Activated B cell treated with CpG ODN at 0.5 μM for 24 hours (primary cell): ENCODE results near the gene KCNMA1. TPM values are rescaled to one million over a fixed set of nuclear protein-coding genes. Genes with fewer than 3 reads are reported as not detected.

Experiments used
- ATAC-seq: fragments of 200-7000 bp; cut with Tn5 transposase; one replicate; pipeline ENCODE4 v1.10.0; 2021; ENCODE audit warnings: low read depth, mild to moderate bottlenecking, moderate library complexity
- CTCF ChIA-PET: fragments of 350-600 bp; sonication (Branson Sonifier 250); formaldehyde crosslinking; loops from one replicate; lab custom pipeline; 2021; ENCODE audit warnings: antibody characterized with exemption; lab: Charles Lee
- POLR2A ChIA-PET: fragments of 350-600 bp; sonication (Branson Sonifier 250); formaldehyde crosslinking; loops from one replicate; lab custom pipeline; 2021; ENCODE audit warnings: antibody characterized with exemption; lab: Charles Lee
- DNase-seq: peaks from one replicate; pipeline ENCODE4 v3.0.0; 2022
- H3K27ac Mint-ChIP-seq: one replicate; pipeline ENCODE4 v1.8.0; 2020; ENCODE audit warnings: mixed read lengths
- H3K27me3 Mint-ChIP-seq: one replicate; pipeline ENCODE4 v1.8.0; 2021; ENCODE audit warnings: mixed read lengths
- H3K36me3 Mint-ChIP-seq: one replicate; pipeline ENCODE4 v1.8.0; 2021; ENCODE audit warnings: low read depth, mixed read lengths
- H3K4me1 Mint-ChIP-seq: one replicate; pipeline ENCODE4 v1.8.0; 2021; ENCODE audit warnings: mixed read lengths
- H3K4me3 Mint-ChIP-seq: one replicate; pipeline ENCODE4 v1.8.0; 2020; ENCODE audit warnings: mild to moderate bottlenecking, mixed read lengths
- H3K9me3 Mint-ChIP-seq: one replicate; pipeline ENCODE4 v1.8.0; 2020; ENCODE audit warnings: mixed read lengths
- CTCF ChIP-seq: fragments of 200-600 bp; IDR thresholded peaks from one replicate; pipeline ENCODE4 v1.8.0; 2022; ENCODE audit warnings: antibody characterized with exemption, mild to moderate bottlenecking
- intact Hi-C: fragments of 100-400 bp; cut with micrococcal nuclease; formaldehyde crosslinking; loops from one replicate; pipeline ENCODE4 v1.15.1; 2024
- total RNA-seq: library from RNA; stranded (reverse); gene quantifications from 2 replicates; pipeline ENCODE4 v1.2.3, GENCODE V29; 2022

The KCNMA1 gene
- total RNA-seq, 1 donor from 2014 or later: 3.7 TPM

- intact Hi-C loops: no loop called here
- CTCF ChIA-PET: no interaction called here
- TF ChIP-seq CTCF: no peak
- Mint-ChIP-seq H3K9me3 (no peaks in the 10 kb centered on the region), H3K36me3 (no peaks in the 10 kb centered on the region), H3K27me3 (no peaks in the 10 kb centered on the region), H3K27ac (no peak overlapping the region), H3K4me3 (no peak overlapping the region), H3K4me1 (no peaks in the 10 kb centered on the region)
- ATAC-seq: no peak
- POLR2A ChIA-PET: no interaction called here
- DNase-seq: no peak
Measured at GRCh38 chr10:77405771-77406241, 231.8 kb downstream of the KCNMA1 start.

GRCh38 chr10:77404810-77405209, 232.8 kb downstream of the KCNMA1 start:
- no peaks in the 10 kb centered on the region for H3K4me1 Mint-ChIP-seq
- no peaks in the 10 kb centered on the region for H3K27me3 Mint-ChIP-seq
- ChIA-PET POLR2A (no interaction called here), CTCF (no interaction called here)
- no peak for DNase-seq
- no peaks in the 10 kb centered on the region for H3K9me3 Mint-ChIP-seq
- no peak for TF ChIP-seq CTCF
- no peaks in the 10 kb centered on the region for H3K36me3 Mint-ChIP-seq
- ATAC-seq: no peak
- H3K4me3 Mint-ChIP-seq: no peak overlapping the region
- intact Hi-C loops: no loop called here
- H3K27ac Mint-ChIP-seq: peak overlapping the region; percentile 18

- ChIA-PET CTCF (no interaction called here), POLR2A (no interaction called here)
- ATAC-seq (no peak), DNase-seq (no peak)
- intact Hi-C loops: no loop called here
- no peaks in the 10 kb centered on the region for H3K27me3 Mint-ChIP-seq
- TF ChIP-seq CTCF: no peak
- H3K4me1 Mint-ChIP-seq: no peaks in the 10 kb centered on the region
- no peak overlapping the region for H3K4me3 Mint-ChIP-seq
- H3K9me3 Mint-ChIP-seq: no peaks in the 10 kb centered on the region
- no peaks in the 10 kb centered on the region for H3K36me3 Mint-ChIP-seq
- no peak overlapping the region for H3K27ac Mint-ChIP-seq
Measured at GRCh38 chr10:77403761-77404160, 233.8 kb downstream of the KCNMA1 start.

- POLR2A ChIA-PET: no interaction called here
- H3K27ac Mint-ChIP-seq: no peak overlapping the region
- H3K27me3 Mint-ChIP-seq: no peaks in the 10 kb centered on the region
Measured at GRCh38 chr10:77401683-77402082, 235.9 kb downstream of the KCNMA1 start.

GRCh38 chr10:77400033-77400432, 237.6 kb downstream of the KCNMA1 start:
- intact Hi-C loops: no loop called here
- TF ChIP-seq CTCF: no peak
- ChIA-PET CTCF (no interaction called here), POLR2A (no interaction called here)
- Mint-ChIP-seq H3K27me3 (no peaks in the 10 kb centered on the region), H3K9me3 (no peaks in the 10 kb centered on the region), H3K27ac (no peak overlapping the region), H3K36me3 (no peaks in the 10 kb centered on the region), H3K4me3 (no peak overlapping the region), H3K4me1 (no peaks in the 10 kb centered on the region)
- ATAC-seq: no peak
- no peak for DNase-seq

More at GRCh38 chr10:77401683-77402082, 235.9 kb downstream of the KCNMA1 start:
- ATAC-seq (no peak), DNase-seq (no peak)
- CTCF ChIA-PET: interaction anchor here (1.4 kb wide), 1 partner anchor 9 kb away, joined by 3 read pairs; no protein-coding TSS in a partner anchor
- Mint-ChIP-seq H3K4me1 (no peaks in the 10 kb centered on the region), H3K4me3 (no peak overlapping the region), H3K9me3 (no peaks in the 10 kb centered on the region), H3K36me3 (no peaks in the 10 kb centered on the region)
- no peak for TF ChIP-seq CTCF
- intact Hi-C loops: no loop called here
